ENCODE data around the gene CEP128. TPM values are rescaled to one million over a fixed set of nuclear protein-coding genes. Genes with fewer than 3 reads are reported as not detected.

CEP128 gene
- total RNA-seq, 1 experiment from 2014 or later = 29.3 TPM

GRCh38 chr14:80535171-80535570 lies 406.4 kb downstream of the CEP128 start:
- Histone ChIP-seq H3K36me3 (ENCODE audit: low read depth) (no peaks in the 10 kb centered on the region), H2AFZ (no peak overlapping the region), H3K27ac (no peak overlapping the region), H4K20me1 (ENCODE audit: insufficient read depth) (no peaks in the 10 kb centered on the region), H3K4me3 (no peak overlapping the region), H3K4me1 (replicated peaks; ENCODE audit: insufficient read depth) (no peaks in the 10 kb centered on the region), H3F3A (ENCODE audit: insufficient read depth, low read depth) (no peaks in the 10 kb centered on the region), H3K27me3 (ENCODE audit: insufficient read depth, low read depth) (no peaks in the 10 kb centered on the region), H3K9me3 (ENCODE audit: insufficient read depth, low read depth) (peaks cover 10% of the 10 kb centered on the region; the same call in 1 of the 2 replicates), H3K4me2 (no peak overlapping the region), H3K79me2 (ENCODE audit: low read depth) (no peaks in the 10 kb centered on the region), H3K9me2 (ENCODE audit: insufficient read depth) (no peaks in the 10 kb centered on the region)
- intact Hi-C loops (cut with micrococcal nuclease; ENCODE audit: unreplicated experiment) = no loop called here
- CTCF ChIA-PET = no interaction called here
- no TSS peak for BruUV-seq (replicated peaks)
- DNase-seq = no peak
- POLR2A ChIA-PET (ENCODE audit: unreplicated experiment) = no interaction called here
- TF ChIP-seq CTCF (conservative IDR thresholded peaks at IDR 0.05) (no peak), EZH2 (IDR thresholded peaks at IDR 0.05; ENCODE audit: low read depth) (no peak)

- H3K27ac ChIP-seq = no peak overlapping the region
- H2AFZ ChIP-seq = no peak overlapping the region
- no peaks in the 10 kb centered on the region for H3F3A ChIP-seq (ENCODE audit: insufficient read depth, low read depth)
- no peak overlapping the region for H3K4me3 ChIP-seq
- no peak for DNase-seq
- H3K4me1 ChIP-seq (replicated peaks; ENCODE audit: insufficient read depth) = no peaks in the 10 kb centered on the region
- BruUV-seq (replicated peaks) = no TSS peak
- no peak for TF ChIP-seq EZH2 (IDR thresholded peaks at IDR 0.05; ENCODE audit: low read depth)
- no peak for TF ChIP-seq CTCF (conservative IDR thresholded peaks at IDR 0.05)
- no peaks in the 10 kb centered on the region for H3K9me3 ChIP-seq (ENCODE audit: insufficient read depth, low read depth)
- no peaks in the 10 kb centered on the region for H4K20me1 ChIP-seq (ENCODE audit: insufficient read depth)
- no peaks in the 10 kb centered on the region for H3K79me2 ChIP-seq (ENCODE audit: low read depth)
- no peak overlapping the region for H3K4me2 ChIP-seq
- intact Hi-C loops (cut with micrococcal nuclease; ENCODE audit: unreplicated experiment) = no loop called here
- no peaks in the 10 kb centered on the region for H3K36me3 ChIP-seq (ENCODE audit: low read depth)
- no peaks in the 10 kb centered on the region for H3K27me3 ChIP-seq (ENCODE audit: insufficient read depth, low read depth)
- CTCF ChIA-PET = no interaction called here
- H3K9me2 ChIP-seq (ENCODE audit: insufficient read depth) = no peaks in the 10 kb centered on the region
- POLR2A ChIA-PET (ENCODE audit: unreplicated experiment) = no interaction called here
These were observed 417.9 kb downstream of the CEP128 start for GRCh38 chr14:80523518-80524117.

GRCh38 chr14:80522936-80523335 lies 418.6 kb downstream of the CEP128 start:
- ChIA-PET POLR2A (ENCODE audit: unreplicated experiment) (interaction anchor here (0.6 kb wide), 1 partner anchor 66 kb away, joined by 3 read pairs; no protein-coding TSS in a partner anchor), CTCF (no interaction called here)
- Histone ChIP-seq H3K79me2 (ENCODE audit: low read depth) (no peaks in the 10 kb centered on the region), H3K4me1 (replicated peaks; ENCODE audit: insufficient read depth) (no peaks in the 10 kb centered on the region), H3K27ac (no peak overlapping the region), H3K4me3 (no peak overlapping the region), H3K4me2 (no peak overlapping the region), H3F3A (ENCODE audit: insufficient read depth, low read depth) (no peaks in the 10 kb centered on the region), H3K36me3 (ENCODE audit: low read depth) (no peaks in the 10 kb centered on the region), H2AFZ (no peak overlapping the region), H4K20me1 (ENCODE audit: insufficient read depth) (no peaks in the 10 kb centered on the region), H3K27me3 (ENCODE audit: insufficient read depth, low read depth) (no peaks in the 10 kb centered on the region), H3K9me2 (ENCODE audit: insufficient read depth) (no peaks in the 10 kb centered on the region), H3K9me3 (ENCODE audit: insufficient read depth, low read depth) (no peaks in the 10 kb centered on the region)
- TF ChIP-seq CTCF (conservative IDR thresholded peaks at IDR 0.05) = no peak
- no peak for TF ChIP-seq EZH2 (IDR thresholded peaks at IDR 0.05; ENCODE audit: low read depth)
- BruUV-seq (replicated peaks) = no TSS peak
- DNase-seq = no peak
- intact Hi-C loops (cut with micrococcal nuclease; ENCODE audit: unreplicated experiment) = no loop called here

Data from PC-9 (cell line).